Heart left ventricle (tissue), 13 donors: Measurements from ENCODE around the gene ACADM.

Experiments used
- CTCF ChIP-seq, 12 donors: fragments of 200-600 bp; sonication (generic) in 4 of 12; IDR thresholded peaks; one replicate each; pipeline versions ENCODE4 v1.5.0 to v1.8.0; 2018 to 2022; ENCODE audit warnings: antibody characterized with exemption in 12 of 12, mild to moderate bottlenecking in 5 of 12
- POLR2A ChIP-seq, 2 donors: fragments of 450-650 bp; IDR thresholded peaks; one replicate each; pipeline ENCODE4 v1.6.1; 2017; ENCODE audit warnings: antibody characterized with exemption in 2 of 2, mild to moderate bottlenecking in 2 of 2, moderate library complexity in 2 of 2
- donor health status: ischemic (EF 13 %, LVEDD 7.1; RV severe dilation, severe dysfunction).
- donor health status: DM: no; HTN: yes; CAD: no.
- donor health status: DM: no; HTN: no; CAD: no.
- donor health status: ischemic (EF 25% LVEDD 6.9; RV normal size, moderate dysfunction).
- donor health status: ischemic (EF 25% LVEDD 5.7; RV mildly dilated, moderate dysfunction).
- donor health status: ischemic (EF 35%, LVEDD 5.7; RV mildly dilated, moderate dysfunction).
- donor health status: nonischemic (EF 11% LVEDD 7.7; RV severe dilation, severe dysfunction).
- donor health status: DM: yes; HTN: yes; CAD: no.
- donor health status: PGD.
- donor health status: ischemic (EF 29% LVEDD 5.4; RV normal size, mild dysfunction).
- donor health status: nonischemic (EF 23%, LVEDD 6.1; RV moderate dilation, normal function).

GRCh38 chr1:75811211-75811981 lies 86.9 kb downstream of the ACADM start:
- no peak for TF ChIP-seq CTCF (IDR thresholded peaks at IDR 0.05)
- TF ChIP-seq POLR2A (IDR thresholded peaks at IDR 0.05), result no peak
